Measurements from ENCODE around the gene KEL.

The KEL gene

DNA sequence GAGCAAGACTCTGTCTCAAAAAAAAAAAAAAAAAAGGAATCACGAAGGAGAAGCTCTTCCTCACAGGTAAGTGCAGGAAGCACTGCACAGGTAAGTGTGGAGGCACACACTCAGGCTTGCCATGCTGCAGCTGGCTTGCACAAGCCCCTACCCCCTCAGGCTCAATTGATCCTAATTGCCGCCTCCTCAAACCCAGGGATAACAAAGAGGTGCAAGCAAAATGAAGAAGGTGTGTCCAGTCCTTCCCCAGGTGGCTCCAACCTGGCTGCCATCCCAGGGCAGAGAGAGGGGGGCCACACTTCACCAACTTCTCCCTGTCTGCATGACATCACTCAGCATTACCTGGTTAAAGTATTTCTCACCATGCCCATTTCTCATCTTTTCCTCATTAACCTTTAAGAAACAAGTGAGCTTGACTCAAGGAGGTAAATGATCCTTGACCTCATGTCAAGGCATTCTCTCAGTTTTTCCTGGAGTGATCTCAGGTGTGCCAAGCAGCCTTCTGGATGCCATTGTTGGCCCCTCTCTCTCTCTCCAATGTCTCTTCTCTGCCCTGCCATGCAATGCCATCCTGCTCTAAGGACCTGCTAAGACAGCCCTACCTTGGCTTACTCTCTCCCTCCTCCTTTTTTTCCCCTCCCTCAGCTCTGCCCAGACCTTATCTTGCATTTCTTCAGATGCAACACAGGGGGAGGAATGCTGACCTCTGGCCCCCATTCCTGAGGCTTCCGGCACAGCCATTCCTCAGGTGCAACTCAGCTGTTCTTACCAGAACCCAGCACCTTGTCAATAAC is 63.6 kb downstream of the KEL start:
- no peak for DNase-seq (ENCODE audit: low read depth)

DNA sequence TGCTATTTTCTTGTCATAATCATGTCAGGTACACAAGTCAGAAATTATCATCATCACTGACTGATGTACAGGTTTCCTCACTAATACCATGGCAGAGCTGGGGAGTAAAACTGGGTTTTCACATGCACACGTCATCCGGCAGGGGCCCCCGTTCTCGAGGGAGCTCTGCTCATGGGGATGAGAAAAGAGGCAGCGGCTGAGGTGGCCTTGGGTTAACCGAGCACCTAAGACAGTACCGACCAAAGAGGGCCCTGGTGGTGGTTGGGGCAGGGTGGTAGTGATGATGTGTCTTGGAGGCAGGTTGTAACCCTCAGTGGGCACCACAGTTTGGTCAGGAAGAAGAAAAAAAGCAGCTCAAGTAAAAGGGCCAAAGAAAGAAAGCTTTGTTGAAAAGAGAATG is 64.5 kb downstream of the KEL start:
- no peak for DNase-seq (ENCODE audit: low read depth)

DNA sequence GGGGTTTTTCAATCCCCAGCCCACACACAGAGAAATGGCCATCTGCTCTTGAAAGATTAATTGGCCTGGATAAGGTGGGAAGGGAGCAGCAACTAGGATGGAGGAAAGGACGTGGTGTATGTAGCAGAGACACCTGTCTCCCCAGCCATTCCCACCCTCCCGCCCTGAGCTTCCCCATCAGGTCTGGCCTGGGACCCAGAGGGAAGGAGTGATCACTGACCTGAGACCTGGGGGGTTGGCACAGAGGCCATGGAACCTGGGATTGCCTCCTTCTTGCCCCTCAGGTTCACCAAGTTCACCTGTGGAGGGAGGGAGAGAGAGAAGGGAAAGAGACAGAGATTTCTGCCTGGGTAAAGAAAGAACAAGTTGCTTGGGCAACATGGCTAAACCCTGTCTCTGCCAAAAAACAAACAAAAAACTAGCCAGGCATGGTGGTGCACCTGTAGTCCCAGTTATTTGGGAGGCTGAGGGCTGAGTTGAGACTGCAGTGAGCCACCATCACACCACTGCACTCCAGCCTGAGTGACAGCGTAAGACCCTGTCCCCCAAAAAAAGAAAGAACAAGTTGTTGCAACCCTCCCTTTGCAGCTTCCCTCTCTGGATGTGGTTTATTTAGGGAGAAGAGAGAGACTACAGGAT is 65.3 kb downstream of the KEL start:
- DNase-seq (ENCODE audit: low read depth) = no peak

DNA sequence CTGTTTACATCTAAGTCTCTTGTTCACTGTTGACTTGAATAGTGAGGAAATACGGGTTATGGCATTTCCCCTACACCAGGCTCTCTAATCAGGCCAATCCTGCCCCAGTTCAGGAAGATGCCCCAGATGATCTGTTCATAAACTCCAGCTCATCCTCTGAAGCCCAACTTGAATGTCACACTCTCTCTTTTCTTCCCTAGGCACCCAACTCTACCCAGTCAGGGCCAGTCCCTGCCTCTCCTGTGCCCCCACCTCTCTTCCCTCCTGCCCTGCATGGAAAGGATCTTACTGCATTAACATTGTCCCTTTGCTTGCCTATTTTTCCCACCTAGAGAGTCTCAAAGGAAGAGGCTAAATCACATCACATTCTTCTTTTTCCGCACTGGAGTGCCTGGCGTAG is 66.0 kb downstream of the KEL start:
- DNase-seq (ENCODE audit: low read depth) = no peak

DNA sequence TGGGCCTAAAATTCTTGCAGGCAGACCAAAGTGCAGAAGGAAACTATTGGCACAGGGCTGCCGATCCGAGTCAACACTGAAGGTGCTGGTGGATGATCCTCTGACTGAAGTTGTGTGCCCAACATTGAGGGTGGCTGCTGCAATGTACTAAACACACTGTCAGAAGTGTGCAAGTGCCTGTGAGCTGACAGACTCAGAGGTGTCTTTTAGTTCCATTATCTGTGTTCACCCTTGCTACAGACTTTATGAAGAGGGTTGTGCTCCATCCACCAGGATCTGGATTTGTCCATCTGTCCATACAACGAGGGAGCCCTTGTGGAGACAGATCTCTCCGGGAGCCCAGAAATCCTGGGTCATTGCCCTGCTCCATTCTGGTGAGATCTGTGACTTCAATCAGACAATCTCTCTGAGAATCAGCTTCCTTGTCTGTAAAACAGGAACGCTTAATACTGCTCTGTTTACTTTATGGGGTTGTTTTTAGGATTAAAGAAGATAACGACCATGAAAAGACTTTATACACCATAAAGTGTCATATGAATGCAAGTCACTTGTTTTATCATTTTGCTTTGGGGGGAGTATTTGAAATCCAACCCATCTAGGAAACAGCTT is 67.1 kb downstream of the KEL start:
- no peak for DNase-seq (ENCODE audit: low read depth)

DNA sequence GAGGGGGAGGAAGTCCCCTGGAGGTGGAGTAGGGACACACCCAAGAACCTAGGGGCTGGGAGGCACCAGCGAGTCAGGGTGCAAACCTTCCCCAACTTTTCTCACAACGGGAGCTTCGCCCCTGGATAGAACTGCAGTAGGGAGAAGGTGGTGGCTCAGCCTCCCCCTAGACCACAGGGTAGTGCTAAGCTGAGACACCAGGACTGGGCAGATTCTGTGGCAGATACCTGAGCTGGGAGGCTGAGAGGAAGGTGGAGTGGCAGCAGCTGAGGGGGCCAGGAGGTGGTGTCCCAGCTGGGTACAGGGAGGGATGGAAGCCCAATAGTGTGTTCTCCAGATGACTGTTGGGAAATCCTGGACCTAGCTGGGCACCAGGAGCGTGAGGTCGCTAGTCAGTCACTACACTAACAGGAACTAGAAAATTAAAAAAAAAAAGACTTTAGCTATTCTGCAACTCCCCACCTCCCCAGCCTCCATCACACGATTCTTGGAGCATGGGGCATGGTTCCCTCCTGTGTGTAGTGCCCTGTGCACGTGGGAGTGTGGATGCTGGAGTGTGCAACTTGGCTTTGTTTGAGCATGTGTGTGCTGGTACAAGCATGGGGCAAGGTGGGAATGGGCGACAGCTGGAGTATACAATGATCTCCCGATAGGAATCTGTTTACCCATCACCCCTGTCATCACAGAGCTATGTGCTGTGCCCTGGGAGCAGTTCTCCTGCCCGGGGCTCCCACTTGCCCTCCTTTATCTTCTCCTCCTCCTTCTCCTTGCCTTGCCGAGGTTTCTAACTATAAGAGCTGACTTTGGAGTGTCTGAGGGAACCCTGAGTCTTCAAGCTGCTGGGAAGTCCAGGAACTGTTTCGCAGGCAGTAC is 67.8 kb downstream of the KEL start:
- DNase-seq (ENCODE audit: low read depth) = no peak

DNA sequence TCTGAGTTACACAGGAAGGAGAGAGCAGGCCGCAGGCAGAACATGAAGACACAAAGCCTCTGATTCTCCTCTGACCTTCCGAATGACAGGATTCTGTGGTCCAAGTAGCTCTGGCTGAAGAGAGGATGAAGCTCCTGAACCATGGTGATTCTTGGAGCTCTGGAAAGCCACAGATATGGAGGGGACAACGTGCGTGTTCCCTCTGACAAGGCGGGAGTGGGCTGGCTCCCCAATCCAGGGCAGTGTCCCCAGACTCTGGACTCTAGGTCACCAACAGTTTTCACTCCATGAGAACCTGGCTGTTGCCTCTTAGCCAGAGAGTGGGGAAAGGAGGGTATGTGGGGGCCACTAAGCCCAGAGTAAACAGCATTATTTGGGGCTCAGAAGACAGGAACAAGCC is 69.2 kb downstream of the KEL start:
- no peak for DNase-seq (ENCODE audit: low read depth)

DNA sequence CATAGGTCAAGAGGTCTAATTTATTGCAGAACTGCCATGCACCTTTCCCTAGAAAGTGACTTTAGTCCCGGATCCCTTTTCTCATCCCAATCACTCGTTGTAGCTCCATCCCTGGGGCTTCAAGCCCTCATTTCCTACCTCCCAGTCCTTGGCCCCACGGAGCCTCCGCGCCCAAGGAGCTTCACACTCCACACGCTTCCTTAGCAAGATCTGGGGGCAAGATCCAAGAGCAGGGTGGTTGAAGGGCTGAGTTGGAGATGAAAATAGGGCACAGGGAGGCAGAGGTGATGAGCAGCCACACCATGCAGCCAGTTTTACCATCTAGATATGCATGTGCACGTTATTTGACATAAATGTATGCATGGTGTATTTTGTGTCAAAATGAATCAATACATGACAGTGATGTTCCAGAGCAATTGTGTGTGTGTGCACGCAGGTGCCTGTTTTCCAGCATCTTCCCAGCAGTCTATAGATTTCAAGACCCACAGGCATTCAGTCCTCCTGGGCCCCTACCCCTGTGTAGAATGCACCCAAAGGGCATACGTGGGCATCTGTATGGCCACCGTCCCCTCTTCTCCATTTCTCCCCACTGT is 70.6 kb downstream of the KEL start:
- DNase-seq (ENCODE audit: low read depth) = no peak
